Skeletal muscle satellite cell (primary cell): ENCODE data around the gene APBB1.

ENCODE experiments used
- H3K27me3 ChIP-seq: 2 replicates; pipeline ENCODE4 v1.7.0; 2013; ENCODE audit warnings: low read length; ENCODE audit not compliant: control insufficient read depth, insufficient read depth
- H3K36me3 ChIP-seq: 2 replicates; pipeline ENCODE4 v1.7.0; 2013; ENCODE audit warnings: mild to moderate bottlenecking, control low read depth, low read length; ENCODE audit not compliant: insufficient read depth
- H3K4me1 ChIP-seq: 2 replicates; pipeline ENCODE4 v1.7.0; 2013; ENCODE audit warnings: low read length; ENCODE audit not compliant: control insufficient read depth, insufficient read depth
- H3K4me2 ChIP-seq: 2 replicates; pipeline ENCODE4 v1.7.0; 2013; ENCODE audit warnings: mild to moderate bottlenecking, low read length
- H3K4me3 ChIP-seq: 2 replicates; pipeline ENCODE4 v1.7.0; 2013; ENCODE audit warnings: low read length
- H3K9ac ChIP-seq: 2 replicates; pipeline ENCODE4 v1.7.0; 2013; ENCODE audit warnings: mild to moderate bottlenecking, low read depth, low read length, moderate library complexity
- H3K9me3 ChIP-seq: replicated peaks from 2 replicates; pipeline ENCODE4 v1.7.0; 2013; ENCODE audit warnings: mild to moderate bottlenecking, control low read depth, low read length

The APBB1 gene

DNA sequence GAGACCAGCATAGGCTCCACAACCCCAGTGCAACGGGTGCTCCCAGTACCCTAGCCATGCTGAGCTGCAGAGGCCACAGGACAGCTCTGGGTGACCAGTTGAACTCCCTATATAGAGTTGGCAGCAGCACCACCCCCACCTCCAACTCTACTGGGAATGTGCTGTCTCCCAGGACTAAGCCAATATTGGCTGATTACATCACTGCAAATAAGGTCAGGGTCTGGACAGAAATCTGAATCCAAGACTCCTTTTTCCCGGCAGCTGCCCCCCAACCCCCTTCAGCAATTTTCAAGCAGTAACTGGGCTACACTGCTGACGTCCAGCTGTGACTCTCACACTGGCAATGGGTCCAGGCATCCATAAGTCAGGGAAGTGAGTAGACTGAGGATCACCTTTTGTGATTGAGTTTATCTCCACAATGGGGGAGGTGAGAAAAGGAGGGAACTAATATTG lies 22.0 kb upstream of the APBB1 start, which contains the start of gene HPX:
Gene HPX (minus strand): TSS at position 82 of the 453 bp plus-strand sequence. CDS start 24 bp downstream, at position 58.
- Histone ChIP-seq H3K9me3 (no peaks in the 10 kb centered on the region), H3K27me3 (no peaks in the 10 kb centered on the region), H3K4me3 (no peak within 1 kb of the TSS), H3K9ac (no peak within 1 kb of the TSS), H3K4me1 (no peaks in the 10 kb centered on the region), H3K36me3 (no peaks in the 10 kb centered on the region), H3K4me2 (no peak within 1 kb of the TSS)

DNA sequence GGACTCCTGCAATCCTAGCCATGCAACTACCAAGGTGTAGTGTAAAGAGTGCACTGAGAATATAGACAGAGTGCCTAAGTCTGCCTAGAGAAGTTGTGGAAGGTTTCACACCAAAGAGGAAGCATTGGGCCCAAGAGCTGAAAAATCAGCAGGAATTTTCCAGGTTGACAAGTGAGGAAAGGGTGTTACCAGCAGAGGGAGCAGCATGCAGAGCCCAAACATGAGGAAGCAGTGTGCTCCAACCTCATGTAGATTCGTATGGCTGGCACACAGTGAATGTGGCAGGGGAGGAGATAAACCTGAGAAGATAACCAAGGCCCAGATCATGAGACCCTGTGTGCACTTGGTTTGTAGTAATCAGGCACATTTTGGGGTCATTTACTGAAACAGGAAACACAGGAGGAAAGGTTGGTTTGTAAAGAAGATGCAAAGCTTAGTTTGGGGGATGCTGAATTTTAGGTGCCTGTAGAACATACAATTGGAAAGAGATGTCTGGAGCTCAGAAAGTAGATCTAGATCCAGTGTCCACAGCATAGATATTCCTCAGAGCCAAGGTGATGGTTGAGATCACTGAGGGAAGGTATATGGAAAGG lies 20.2 kb upstream of the APBB1 start:
- Histone ChIP-seq H3K9ac (no peak overlapping the region), H3K4me3 (no peak overlapping the region), H3K36me3 (no peaks in the 10 kb centered on the region), H3K4me1 (no peaks in the 10 kb centered on the region), H3K9me3 (no peaks in the 10 kb centered on the region), H3K4me2 (no peak overlapping the region), H3K27me3 (no peaks in the 10 kb centered on the region)

GRCh38 chr11:6437993-6438392 lies 19.1 kb upstream of the APBB1 start:
- Histone ChIP-seq H3K9me3 (no peaks in the 10 kb centered on the region), H3K4me1 (no peaks in the 10 kb centered on the region), H3K9ac (no peak overlapping the region), H3K4me2 (no peak overlapping the region), H3K36me3 (no peaks in the 10 kb centered on the region), H3K4me3 (no peak overlapping the region), H3K27me3 (no peaks in the 10 kb centered on the region)

DNA sequence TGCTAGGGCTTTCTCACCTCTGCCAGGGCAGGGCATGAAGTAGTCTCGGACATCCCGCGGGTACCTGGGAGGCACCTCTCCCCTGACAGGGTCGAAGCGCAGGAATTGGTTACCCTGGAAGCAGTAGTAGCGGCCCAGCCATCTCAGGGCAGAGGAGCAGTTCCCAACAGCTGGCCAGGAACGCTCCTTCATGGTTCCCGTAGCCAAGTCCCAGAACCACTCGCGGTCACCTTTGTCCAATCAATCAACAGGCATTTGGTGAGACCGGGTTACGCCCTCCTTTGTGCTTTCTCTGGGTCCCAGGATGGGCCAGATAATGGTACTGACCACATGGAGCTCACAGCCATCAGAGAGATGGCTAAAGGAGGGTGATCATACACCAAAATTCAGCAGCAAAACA lies 18.5 kb upstream of the APBB1 start:
- Histone ChIP-seq H3K9ac (no peak overlapping the region), H3K36me3 (no peaks in the 10 kb centered on the region), H3K4me1 (no peaks in the 10 kb centered on the region), H3K27me3 (no peaks in the 10 kb centered on the region), H3K4me2 (no peak overlapping the region), H3K9me3 (no peaks in the 10 kb centered on the region), H3K4me3 (no peak overlapping the region)

DNA sequence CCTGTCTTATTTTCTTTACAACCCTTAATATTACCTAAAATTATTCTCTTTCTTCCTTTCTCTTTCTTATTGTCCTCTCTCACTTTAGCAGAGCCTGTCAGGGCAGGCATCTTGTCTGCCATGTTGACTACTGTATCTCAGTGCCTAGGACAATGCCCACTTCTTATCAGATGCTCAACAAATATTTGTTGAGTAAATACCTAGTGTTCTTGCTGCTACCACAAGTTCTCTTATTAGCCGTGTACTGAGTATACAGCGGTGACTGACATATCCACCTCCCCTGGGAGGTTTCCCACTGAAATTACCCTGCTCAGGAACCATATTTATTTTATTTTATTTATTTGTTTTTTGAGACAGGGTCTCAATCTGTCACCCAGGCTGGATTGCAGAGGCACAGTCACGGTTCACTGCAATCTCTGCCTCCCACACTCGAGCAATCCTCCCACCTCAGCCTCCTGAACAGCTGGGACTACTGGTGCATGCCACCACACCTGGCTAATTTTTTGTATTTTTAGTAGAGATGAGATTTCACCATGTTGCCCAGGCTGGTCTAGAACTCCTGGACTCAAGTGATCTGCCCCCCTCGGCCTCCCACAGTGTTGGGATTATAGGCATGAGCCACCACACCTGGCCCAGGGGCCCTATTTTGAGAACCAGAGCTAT lies 15.2 kb upstream of the APBB1 start:
- Histone ChIP-seq H3K4me3 (no peak overlapping the region), H3K27me3 (no peaks in the 10 kb centered on the region), H3K9ac (no peak overlapping the region), H3K9me3 (no peaks in the 10 kb centered on the region), H3K4me1 (peaks cover 7% of the 10 kb centered on the region), H3K4me2 (no peak overlapping the region), H3K36me3 (peaks cover 3% of the 10 kb centered on the region)

GRCh38 chr11:6431861-6432260 lies 13.0 kb upstream of the APBB1 start:
- Histone ChIP-seq H3K9me3 (no peaks in the 10 kb centered on the region), H3K4me3 (no peak overlapping the region), H3K27me3 (no peaks in the 10 kb centered on the region), H3K9ac (no peak overlapping the region), H3K36me3 (peaks cover 3% of the 10 kb centered on the region), H3K4me1 (peaks cover 7% of the 10 kb centered on the region), H3K4me2 (no peak overlapping the region)

DNA sequence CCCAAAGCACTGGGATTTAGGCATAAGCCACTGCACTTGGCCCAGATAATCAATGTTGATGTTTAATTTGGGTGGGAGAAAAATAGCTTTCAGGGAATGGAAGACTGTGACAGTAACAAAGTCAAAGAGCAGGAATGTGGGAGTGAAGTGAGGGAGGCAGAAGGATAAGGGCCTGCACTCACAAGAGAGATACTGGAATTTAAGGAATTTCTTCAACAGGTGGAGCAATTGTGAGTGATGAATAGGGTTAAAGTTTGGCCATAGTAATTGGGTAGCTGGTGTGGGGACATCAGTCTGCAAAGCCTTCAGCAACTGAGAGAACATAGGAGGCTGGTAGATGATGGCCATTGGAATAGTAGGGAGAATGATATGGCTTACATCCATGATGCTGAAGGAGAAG lies 8.6 kb upstream of the APBB1 start:
- H3K27me3 ChIP-seq, result peaks cover 12% of the 10 kb centered on the region
- no peak overlapping the region for H3K4me3 ChIP-seq
- peaks cover 3% of the 10 kb centered on the region for H3K36me3 ChIP-seq
- peaks cover 7% of the 10 kb centered on the region for H3K4me1 ChIP-seq
- no peak overlapping the region for H3K9ac ChIP-seq
- H3K4me2 ChIP-seq, result no peak overlapping the region
- H3K9me3 ChIP-seq, result no peaks in the 10 kb centered on the region

DNA sequence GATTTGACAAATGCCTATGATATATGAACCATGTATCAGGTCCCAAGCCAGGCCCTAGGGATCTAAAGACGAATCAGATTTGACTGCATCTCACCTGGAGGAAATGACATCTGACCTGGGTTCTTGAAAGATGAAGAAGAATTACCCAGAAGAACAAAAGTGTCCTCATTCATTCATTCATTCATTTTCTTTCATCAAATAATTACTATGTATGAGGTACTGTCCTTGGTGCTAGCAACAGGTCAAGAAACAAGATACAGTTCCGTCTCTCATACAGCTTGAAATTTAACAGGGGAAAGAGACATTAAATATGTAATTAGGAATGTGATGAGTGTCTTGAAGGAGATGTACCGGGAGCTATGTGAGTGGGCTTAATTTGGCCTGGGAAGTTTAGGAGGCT lies 1.8 kb upstream of the APBB1 start:
- H3K36me3 ChIP-seq, result no peaks in the 10 kb centered on the region
- peaks cover 15% of the 10 kb centered on the region for H3K27me3 ChIP-seq
- no peak overlapping the region for H3K4me3 ChIP-seq
- peaks cover 10% of the 10 kb centered on the region for H3K4me1 ChIP-seq
- no peaks in the 10 kb centered on the region for H3K9me3 ChIP-seq
- no peak overlapping the region for H3K4me2 ChIP-seq
- H3K9ac ChIP-seq, result no peak overlapping the region

GRCh38 chr11:6418557-6419008 lies 311 bp downstream of the APBB1 start:
- peak overlapping the region; percentile 89 for H3K4me2 ChIP-seq
- peak overlapping the region; percentile 97 for H3K4me3 ChIP-seq
- peak overlapping the region; percentile 89 for H3K9ac ChIP-seq
- H3K4me1 ChIP-seq, result peaks cover 10% of the 10 kb centered on the region
- no peaks in the 10 kb centered on the region for H3K36me3 ChIP-seq
- H3K9me3 ChIP-seq, result no peaks in the 10 kb centered on the region
- peaks cover 10% of the 10 kb centered on the region for H3K27me3 ChIP-seq

- Histone ChIP-seq H3K4me3 (peak overlapping the region; percentile 97), H3K4me2 (peak overlapping the region; percentile 89), H3K9ac (peak overlapping the region; percentile 89), H3K9me3 (no peaks in the 10 kb centered on the region), H3K27me3 (peaks cover 8% of the 10 kb centered on the region), H3K4me1 (peaks cover 10% of the 10 kb centered on the region), H3K36me3 (no peaks in the 10 kb centered on the region)
Measured at GRCh38 chr11:6417907-6418556, 862 bp downstream of the APBB1 start.

DNA sequence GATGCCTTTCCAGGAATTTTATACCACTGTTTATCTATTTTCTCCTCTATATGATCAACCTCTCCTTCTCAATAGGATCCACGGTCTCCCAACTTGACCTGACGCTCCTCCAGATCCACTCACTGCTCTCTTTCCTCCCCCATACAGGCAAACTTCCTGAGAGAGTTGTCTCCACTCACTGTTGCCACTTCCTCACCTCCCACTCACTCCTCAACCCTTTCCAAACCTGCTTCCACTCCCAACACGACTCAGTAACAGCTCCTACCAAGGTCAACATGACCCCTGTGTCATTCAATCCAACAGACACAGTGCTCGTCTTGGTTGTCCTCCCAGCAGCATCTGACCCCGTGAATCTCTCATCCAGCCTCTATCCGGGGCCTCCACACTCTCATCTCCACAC lies 3.1 kb downstream of the APBB1 start:
- no peak overlapping the region for H3K4me3 ChIP-seq
- no peaks in the 10 kb centered on the region for H3K36me3 ChIP-seq
- H3K4me2 ChIP-seq, result no peak overlapping the region
- H3K9me3 ChIP-seq, result no peaks in the 10 kb centered on the region
- H3K9ac ChIP-seq, result no peak overlapping the region
- H3K4me1 ChIP-seq, result peaks cover 10% of the 10 kb centered on the region
- no peaks in the 10 kb centered on the region for H3K27me3 ChIP-seq
